GM19452 (cell line): ENCODE data around the gene NME1.
"Not testable (repeated sequence)": the region's sequence is repeated elsewhere in the genome, so short reads cannot be mapped to it uniquely, and the experiment has no call there.

Source experiments
- ATAC-seq: cut with Tn5 transposase; IDR thresholded peaks from one replicate; pipeline ENCODE4 v1.9.1; 2021; ENCODE audit not compliant: unreplicated experiment

The NME1 gene

GRCh38 chr17:51144266-51145022 is 8.9 kb upstream of the NME1 start:
- no peak for ATAC-seq

- no peak for ATAC-seq
These were observed 5.7 kb upstream of the NME1 start for GRCh38 chr17:51147650-51148049.

DNA sequence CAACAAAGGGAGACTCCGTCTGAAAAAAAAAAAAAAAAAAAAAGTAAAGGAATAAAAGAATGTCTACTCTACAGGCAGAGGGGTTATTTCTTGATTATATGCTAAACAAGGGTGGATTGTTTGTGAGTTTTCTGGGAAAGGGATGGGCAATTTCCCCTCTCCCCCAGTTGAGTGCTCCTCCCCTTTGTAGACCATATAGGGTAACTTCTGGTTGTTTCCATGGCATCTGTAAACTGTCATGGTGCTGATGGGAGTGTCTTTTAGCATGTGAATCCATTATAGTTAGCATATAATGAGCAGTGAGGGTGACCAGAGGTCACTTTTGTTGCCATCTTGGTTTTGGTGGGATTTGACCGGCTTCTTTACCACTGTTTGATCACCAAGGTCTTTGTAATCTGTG is 4.2 kb upstream of the NME1 start:
- no peak for ATAC-seq

GRCh38 chr17:51150932-51151331 is 2.4 kb upstream of the NME1 start:
- no peak for ATAC-seq

DNA sequence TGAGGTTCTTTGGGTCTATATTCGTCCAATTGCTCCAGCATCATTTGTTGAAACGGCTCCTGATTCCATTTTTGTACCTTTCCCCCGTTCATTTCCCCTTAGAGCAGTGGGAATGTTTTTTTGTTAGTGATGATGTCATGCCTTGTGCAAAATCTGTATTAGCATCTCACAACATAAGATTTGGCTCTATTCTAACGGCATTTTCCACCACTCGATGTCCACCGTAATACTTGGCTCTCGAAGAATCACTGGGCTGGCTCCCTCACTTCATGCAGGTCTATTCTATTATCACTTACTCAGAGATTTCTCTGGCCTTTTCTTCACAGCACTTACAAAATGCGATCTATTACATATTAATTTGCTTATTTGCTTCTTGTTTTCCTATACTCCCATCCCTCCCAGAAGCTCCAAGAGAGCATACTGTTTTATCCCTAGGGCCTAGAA is 571 bp upstream of the NME1 start:
- peak; percentile 1 for ATAC-seq

DNA sequence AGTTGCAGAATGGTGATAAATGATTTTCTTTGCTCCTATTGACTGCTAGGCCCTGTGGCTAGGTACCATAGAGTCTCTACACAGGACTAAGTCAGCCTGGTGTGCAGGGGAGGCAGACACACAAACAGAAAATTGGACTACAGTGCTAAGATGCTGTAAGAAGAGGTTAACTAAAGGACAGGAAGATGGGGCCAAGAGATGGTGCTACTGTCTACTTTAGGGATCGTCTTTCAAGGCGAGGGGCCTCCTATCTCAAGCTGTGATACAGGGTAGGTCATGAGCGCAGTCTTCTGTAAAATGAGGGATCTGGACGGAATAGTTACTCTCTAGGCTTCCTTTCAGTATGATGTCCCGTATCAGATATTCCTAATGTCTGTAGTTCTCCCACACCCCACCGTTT is 817 bp downstream of the NME1 start:
- no peak for ATAC-seq

- ATAC-seq: no peak
These were observed 2.1 kb downstream of the NME1 start for GRCh38 chr17:51155416-51155815.

GRCh38 chr17:51159604-51160003 is 6.2 kb downstream of the NME1 start:
- ATAC-seq: no peak

GRCh38 chr17:51161541-51161940 is 8.2 kb downstream of the NME1 start:
- ATAC-seq: no peak

DNA sequence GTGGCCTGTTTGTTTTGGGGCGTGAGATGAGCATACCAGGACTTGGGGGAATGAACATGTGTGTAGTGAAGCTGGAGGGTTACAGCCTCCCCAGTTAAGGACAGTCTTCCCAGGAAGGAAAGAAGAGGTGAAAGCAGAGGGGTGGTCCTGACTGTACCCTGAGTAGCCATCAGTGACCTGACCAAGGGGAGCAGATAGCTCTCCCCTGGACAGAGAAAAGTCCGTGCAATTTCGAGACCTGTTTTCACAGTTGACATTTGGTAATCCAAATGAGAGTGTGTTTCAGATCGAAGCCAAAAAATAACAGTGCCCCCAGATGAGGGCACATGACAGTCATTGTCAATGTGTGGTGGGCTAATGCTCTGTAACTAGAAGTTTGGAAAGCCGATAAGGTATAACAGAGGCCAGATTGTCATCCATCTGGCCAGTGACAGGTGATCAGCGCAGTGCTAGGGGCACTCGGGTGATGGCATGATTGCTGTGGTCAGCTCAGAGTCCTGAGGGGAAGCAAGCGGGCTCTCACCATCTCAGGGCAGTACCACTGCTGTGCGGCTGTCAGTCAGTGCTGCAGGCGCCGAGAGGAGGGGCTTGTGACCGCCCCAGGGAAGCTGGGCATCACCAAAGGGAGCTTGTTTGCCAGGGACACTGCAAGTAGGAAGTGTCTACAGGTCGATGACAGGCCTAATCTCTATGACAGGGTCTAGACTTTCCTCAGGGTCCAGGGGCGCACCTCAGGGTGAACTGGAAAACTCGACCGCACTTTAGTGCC is 11.7 kb downstream of the NME1 start:
- no peak for ATAC-seq

DNA sequence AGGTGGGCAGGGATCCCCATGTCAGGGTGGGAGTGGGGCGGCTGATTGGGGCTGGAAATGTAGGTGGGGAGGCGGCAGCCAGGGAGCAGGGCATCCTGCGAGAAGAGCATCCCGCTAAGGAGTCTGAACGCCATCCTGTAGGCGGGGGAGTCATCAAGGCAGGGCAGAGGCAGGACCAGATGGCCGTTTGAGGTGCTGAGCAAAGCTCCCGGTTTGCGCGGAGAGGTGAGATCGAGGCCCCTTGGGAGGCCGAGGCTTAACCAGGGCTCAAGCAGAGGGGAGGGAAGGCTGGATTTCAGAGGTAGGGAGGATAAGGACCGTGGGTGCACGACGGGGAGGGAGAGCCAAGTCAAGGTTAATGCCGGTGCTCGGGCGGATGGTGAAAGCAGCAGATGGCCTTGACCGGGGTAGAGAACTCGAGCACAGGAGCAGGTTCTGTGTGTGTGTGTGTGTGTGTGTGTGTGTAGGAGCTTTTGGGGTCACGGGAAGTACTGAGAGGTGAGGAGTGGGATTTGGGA is 12.4 kb downstream of the NME1 start:
- peak; percentile 27 for ATAC-seq

DNA sequence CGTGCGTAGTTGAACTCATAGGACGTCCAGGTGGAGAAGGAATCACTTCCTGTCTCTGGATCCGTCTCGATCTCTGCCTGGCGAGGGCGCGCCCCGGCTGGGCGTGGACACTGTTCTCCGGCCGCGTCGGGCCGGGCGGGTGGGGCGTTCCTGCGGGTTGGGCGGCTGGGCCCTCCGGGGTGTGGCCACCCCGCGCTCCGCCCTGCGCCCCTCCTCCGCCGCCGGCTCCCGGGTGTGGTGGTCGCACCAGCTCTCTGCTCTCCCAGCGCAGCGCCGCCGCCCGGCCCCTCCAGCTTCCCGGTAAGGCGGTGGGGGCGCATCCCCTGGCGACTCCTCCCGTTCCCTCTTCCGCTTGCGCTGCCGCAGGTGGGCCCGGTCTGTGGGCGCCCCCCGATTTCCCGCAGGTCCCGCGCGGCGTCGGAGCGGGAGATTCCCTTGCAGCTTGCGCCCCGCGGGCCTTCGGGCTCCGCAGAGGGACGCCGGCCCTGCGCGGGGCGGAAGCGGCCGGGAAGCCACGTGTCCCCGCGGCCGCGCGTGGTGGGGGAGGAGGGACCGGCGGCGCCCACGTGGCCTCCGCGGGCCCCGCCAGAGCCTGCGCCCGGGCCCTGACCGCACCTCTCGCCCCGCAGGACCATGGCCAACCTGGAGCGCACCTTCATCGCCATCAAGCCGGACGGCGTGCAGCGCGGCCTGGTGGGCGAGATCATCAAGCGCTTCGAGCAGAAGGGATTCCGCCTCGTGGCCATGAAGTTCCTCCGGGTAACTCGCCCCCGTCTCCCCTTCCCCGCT is 13.0 kb downstream of the NME1 start, which contains the start of gene NME2:
Gene NME2, plus strand, starts transcription at position 214 of the 789 bp plus-strand sequence. Its CDS starts 420 bp downstream, at position 634.
- peak; percentile 87 for ATAC-seq

GRCh38 chr17:51166987-51167931 is 13.9 kb downstream of the NME1 start:
- ATAC-seq: peak; percentile 44

DNA sequence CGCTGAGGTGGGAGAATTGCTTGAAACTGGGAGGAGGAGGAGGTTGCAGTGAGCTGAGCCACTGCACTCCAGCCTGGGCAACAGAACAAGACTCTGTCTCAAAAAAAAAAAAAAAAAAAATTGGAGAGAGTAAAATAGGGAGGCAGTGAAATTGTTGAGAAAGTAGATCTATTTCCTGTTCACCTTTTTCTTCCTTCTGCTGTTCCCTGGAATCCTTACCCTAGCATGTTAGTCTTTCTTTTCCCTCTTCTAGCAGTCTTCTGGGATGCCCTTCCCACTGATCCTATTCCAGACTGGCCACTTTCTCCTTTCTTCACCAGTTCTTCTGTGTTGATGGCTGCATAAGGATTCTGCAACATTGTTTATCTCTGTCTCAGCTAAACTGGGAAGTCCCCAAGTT is 16.0 kb downstream of the NME1 start:
- ATAC-seq: no peak

DNA sequence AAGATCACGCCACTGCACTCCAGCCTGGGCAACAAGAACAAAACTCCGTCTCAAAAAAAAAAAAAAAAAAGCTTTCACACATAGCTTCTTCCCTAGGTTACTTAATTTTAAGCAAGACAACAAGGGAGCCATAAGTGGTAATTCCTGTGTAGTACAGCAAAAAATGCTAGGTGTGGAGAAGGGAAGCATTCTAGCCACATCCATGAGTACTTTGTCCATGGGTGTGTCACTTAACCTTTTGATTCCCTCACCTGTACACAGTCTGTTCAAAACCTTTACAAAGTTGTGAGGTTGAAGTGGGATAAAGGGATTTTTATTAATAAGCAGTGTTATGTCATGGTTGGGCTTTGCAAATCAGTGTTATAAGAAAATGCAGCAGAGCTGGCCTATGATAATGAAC is 17.4 kb downstream of the NME1 start:
- ATAC-seq: no peak

DNA sequence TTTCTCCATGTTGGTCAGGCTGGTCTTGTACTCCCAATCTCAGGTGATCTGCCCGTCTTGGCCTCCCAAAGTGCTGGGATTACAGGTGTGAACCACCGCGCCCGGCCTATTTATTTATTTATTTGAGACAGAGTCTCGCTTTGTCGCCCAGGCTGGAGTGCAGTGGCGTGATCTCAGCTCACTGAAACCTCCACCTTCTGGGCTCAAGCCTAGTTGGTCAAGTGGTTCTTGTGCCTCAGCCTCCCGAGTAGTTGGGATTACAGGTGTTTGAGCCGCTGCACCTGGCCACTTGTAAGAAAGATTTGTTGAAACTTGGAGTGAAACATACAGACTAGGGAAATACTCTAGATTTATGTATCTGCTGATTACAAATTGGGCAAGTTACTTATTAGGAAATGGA is 18.7 kb downstream of the NME1 start:
- ATAC-seq: not testable (repeated sequence)

- ATAC-seq: no peak
These were observed 27.1 kb downstream of the NME1 start for GRCh38 chr17:51180486-51180885.

GRCh38 chr17:51184124-51184523 is 30.8 kb downstream of the NME1 start:
- ATAC-seq: no peak

DNA sequence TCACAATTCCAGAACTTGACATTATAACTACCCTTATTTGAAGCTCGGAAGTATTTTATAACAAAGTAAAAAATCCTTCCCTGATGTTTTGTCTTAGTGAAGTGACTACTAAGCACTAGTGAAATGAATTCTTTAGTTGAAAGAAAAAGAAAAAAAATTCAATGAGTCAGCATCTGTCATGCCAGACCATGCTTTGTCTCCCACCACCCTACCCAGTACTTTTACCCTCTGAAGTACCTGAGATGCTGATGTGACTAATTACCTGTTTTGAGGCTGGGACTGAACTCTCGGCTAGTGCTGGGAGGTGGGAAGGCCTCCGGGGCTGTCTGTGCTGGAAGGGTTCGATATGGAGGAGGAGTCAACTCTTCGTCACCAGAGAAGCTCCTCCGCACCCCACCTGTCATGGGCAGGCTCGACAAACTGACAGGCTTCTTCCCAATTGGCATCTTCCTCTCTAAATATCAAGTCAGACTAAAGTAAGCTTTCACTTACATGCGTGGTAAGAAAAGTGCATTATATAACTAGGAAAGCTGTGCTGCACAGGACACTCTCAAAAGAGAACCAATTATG is 32.5 kb downstream of the NME1 start:
- ATAC-seq: no peak
